D341Med (cell line): ENCODE measurements around the gene RUNX2.

Experiments used
- DNase-seq: peaks from one replicate; pipeline ENCODE4 v3.0.0; 2012; ENCODE audit warnings: low spot score

The RUNX2 gene

GRCh38 chr6:45483501-45483900 lies 155.4 kb downstream of the RUNX2 start:
- DNase-seq, result no peak

- no peak for DNase-seq
Measured at GRCh38 chr6:45486736-45487135, 158.6 kb downstream of the RUNX2 start.

- no peak for DNase-seq
Measured at GRCh38 chr6:45487645-45488044, 159.5 kb downstream of the RUNX2 start.

GRCh38 chr6:45488269-45488668 lies 160.1 kb downstream of the RUNX2 start:
- no peak for DNase-seq

- no peak for DNase-seq
Measured at GRCh38 chr6:45488889-45489288, 160.8 kb downstream of the RUNX2 start.

- DNase-seq, result no peak
Measured at GRCh38 chr6:45491048-45491735, 163.1 kb downstream of the RUNX2 start.

- no peak for DNase-seq
Measured at GRCh38 chr6:45491874-45492273, 163.7 kb downstream of the RUNX2 start.

GRCh38 chr6:45493761-45494160 lies 165.6 kb downstream of the RUNX2 start:
- DNase-seq, result no peak

- no peak for DNase-seq
Measured at GRCh38 chr6:45494416-45495135, 166.4 kb downstream of the RUNX2 start.

- no peak for DNase-seq
Measured at GRCh38 chr6:45495429-45496084, 167.4 kb downstream of the RUNX2 start.

GRCh38 chr6:45496085-45496433 lies 167.9 kb downstream of the RUNX2 start:
- no peak for DNase-seq

GRCh38 chr6:45498591-45498990 lies 170.5 kb downstream of the RUNX2 start:
- DNase-seq, result no peak

- DNase-seq, result no peak
Measured at GRCh38 chr6:45500924-45501816, 173.0 kb downstream of the RUNX2 start.

- DNase-seq, result no peak
Measured at GRCh38 chr6:45502456-45502855, 174.3 kb downstream of the RUNX2 start.

- DNase-seq, result no peak
Measured at GRCh38 chr6:45504947-45505346, 176.8 kb downstream of the RUNX2 start.

- no peak for DNase-seq
Measured at GRCh38 chr6:45505470-45505869, 177.3 kb downstream of the RUNX2 start.

- DNase-seq, result no peak
Measured at GRCh38 chr6:45507186-45507585, 179.1 kb downstream of the RUNX2 start.

- no peak for DNase-seq
Measured at GRCh38 chr6:45509426-45509825, 181.3 kb downstream of the RUNX2 start.

- no peak for DNase-seq
Measured at GRCh38 chr6:45512717-45513116, 184.6 kb downstream of the RUNX2 start.

- DNase-seq, result no peak
Measured at GRCh38 chr6:45513213-45513618, 185.1 kb downstream of the RUNX2 start.

GRCh38 chr6:45513843-45514242 lies 185.7 kb downstream of the RUNX2 start:
- no peak for DNase-seq
